ENCODE measurements around the gene GRK4. TPM values are rescaled to one million over a fixed set of nuclear protein-coding genes. Genes with fewer than 3 reads are reported as not detected.

Gene GRK4
- total RNA-seq, 3 donors from 2014 or later = 0.87 to 8.9 (median 3.9) TPM

DNA sequence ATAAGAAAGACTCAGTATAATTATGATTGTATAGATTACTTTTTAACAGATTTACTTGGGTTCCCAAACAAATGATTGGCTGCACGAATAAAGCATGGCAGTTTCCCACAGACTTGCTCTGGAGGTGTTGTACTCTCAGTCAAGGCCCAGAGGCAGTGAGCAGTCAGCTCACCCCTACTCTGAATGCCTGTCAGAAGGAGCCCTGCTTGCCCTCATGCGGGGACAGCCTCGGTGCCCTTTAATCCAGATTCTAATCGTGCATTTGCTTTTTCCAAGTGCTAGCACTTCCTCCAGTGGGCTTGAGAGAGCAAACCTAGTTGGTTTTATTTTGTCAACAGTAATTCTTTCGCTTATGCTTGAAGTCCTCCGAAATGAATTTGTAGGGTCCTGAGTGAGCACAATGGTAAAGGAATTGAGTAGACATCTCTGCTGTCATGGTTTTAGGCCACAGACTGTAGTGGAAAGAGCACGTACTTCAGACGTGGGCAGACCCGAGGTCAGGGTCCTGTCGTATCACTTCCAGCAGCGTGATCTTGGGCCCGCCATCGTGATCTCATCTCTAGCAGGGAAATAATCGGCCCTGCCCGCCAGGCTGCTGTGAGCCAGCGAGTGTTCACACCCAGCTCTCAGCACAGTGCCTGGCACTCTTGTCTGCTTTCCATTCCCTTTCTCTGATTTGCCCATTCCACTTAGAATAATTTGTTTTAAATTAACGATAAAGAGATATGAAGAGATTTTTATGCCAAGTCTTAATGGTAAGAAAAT lies 48.3 kb downstream of the GRK4 start:
- TF ChIP-seq, protein P1, sequence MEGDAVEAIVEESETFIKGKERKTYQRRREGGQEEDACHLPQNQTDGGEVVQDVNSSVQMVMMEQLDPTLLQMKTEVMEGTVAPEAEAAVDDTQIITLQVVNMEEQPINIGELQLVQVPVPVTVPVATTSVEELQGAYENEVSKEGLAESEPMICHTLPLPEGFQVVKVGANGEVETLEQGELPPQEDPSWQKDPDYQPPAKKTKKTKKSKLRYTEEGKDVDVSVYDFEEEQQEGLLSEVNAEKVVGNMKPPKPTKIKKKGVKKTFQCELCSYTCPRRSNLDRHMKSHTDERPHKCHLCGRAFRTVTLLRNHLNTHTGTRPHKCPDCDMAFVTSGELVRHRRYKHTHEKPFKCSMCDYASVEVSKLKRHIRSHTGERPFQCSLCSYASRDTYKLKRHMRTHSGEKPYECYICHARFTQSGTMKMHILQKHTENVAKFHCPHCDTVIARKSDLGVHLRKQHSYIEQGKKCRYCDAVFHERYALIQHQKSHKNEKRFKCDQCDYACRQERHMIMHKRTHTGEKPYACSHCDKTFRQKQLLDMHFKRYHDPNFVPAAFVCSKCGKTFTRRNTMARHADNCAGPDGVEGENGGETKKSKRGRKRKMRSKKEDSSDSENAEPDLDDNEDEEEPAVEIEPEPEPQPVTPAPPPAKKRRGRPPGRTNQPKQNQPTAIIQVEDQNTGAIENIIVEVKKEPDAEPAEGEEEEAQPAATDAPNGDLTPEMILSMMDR (IDR thresholded peaks at IDR 0.05) = no peak
- no peak for ATAC-seq
- Histone ChIP-seq H3K36me3 (ENCODE audit: low read depth) (no peaks in the 10 kb centered on the region), H3K4me3 (no peak overlapping the region), H3K4me1 (ENCODE audit: low read depth) (no peaks in the 10 kb centered on the region), H3K9me3 (no peaks in the 10 kb centered on the region)
- intact Hi-C loops (cut with DNase I, micrococcal nuclease) = no loop called here
- no peak for DNase-seq

DNA sequence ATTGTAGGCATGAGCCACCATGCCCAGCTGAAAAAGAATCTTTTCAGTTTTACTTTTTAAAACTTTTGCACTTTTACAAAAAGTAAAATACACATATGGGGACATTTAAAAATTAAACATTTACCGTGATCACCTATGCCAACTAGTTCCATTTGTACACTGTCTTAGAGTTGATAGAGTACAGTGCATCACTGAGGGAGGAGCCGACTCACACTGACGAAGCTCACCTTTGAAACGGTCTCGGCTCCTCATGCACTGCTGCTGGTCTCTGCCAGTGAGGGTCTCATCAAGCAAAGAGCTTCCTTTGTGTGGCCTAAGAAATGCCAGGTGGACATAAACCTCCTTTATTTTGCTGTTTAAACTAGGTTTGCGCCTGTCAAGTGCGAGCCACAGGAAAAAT lies 50.0 kb downstream of the GRK4 start:
- H3K36me3 ChIP-seq (ENCODE audit: low read depth) = no peaks in the 10 kb centered on the region
- DNase-seq (no peak), ATAC-seq (no peak)
- no peaks in the 10 kb centered on the region for H3K9me3 ChIP-seq
- TF ChIP-seq, protein P1 (IDR thresholded peaks at IDR 0.05) = no peak
- intact Hi-C loops (cut with DNase I, micrococcal nuclease) = no loop called here
- H3K4me3 ChIP-seq = no peak overlapping the region
- H3K4me1 ChIP-seq (ENCODE audit: low read depth) = no peaks in the 10 kb centered on the region

DNA sequence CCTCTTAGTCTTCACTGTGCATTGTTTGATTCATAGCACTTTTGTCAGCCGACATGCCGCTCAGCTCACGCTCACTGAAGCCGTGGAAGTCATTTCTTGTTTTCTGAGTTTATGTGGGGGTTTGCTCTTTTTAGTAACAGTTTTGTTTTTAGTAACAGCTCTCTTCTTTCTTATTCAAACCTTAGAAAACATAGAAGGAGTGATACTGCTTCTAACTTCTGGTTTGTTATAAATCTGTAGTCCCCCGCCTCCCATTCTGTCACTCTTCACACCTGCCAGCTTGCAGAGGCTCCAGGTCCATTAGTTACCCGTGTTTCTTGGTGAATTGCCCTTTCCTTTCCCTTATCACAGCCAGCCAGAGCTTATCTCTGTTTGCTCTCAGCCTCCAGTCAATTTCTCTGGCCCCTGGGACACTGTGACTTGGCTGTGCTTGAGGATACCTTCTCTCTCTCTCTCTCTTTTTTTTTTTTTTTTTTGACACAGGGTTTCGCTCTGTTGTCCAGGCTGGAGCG lies 50.5 kb downstream of the GRK4 start:
- DNase-seq = no peak
- intact Hi-C loops (cut with DNase I, micrococcal nuclease) = no loop called here

DNA sequence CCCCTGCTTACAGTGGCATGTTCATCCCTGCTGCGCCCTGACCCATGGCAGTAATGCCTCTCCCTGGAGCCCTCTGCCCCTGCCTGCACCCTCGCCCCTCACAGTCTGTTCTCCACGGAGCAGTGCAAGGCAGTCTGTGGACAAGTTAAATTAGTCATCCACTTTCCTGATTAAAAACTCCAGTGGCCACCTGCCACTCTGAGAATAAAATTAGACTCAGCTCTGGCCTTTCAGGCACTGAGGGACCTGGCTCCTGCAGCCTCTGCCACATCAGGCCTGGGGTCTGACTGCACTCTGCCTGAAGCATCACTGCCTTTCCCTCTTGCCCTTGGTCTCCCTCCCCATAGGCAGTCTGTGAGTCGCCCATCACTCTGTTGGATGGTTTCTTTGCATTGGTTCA lies 53.6 kb downstream of the GRK4 start:
- intact Hi-C loops (cut with DNase I, micrococcal nuclease) = no loop called here
- H3K36me3 ChIP-seq (ENCODE audit: low read depth) = no peaks in the 10 kb centered on the region
- H3K4me3 ChIP-seq = no peak overlapping the region
- ATAC-seq (no peak), DNase-seq (no peak)
- no peaks in the 10 kb centered on the region for H3K4me1 ChIP-seq (ENCODE audit: low read depth)
- TF ChIP-seq, protein P1 (IDR thresholded peaks at IDR 0.05) = no peak
- H3K9me3 ChIP-seq = no peaks in the 10 kb centered on the region

More for the DNA sequence above, 50.5 kb downstream of the GRK4 start:
- H3K9me3 ChIP-seq = no peaks in the 10 kb centered on the region
- H3K36me3 ChIP-seq (ENCODE audit: low read depth) = no peaks in the 10 kb centered on the region
- no peaks in the 10 kb centered on the region for H3K4me1 ChIP-seq (ENCODE audit: low read depth)
- no peak overlapping the region for H3K4me3 ChIP-seq
- peak; percentile 83 for ATAC-seq
- TF ChIP-seq, protein P1 (IDR thresholded peaks at IDR 0.05) = no peak

DNA sequence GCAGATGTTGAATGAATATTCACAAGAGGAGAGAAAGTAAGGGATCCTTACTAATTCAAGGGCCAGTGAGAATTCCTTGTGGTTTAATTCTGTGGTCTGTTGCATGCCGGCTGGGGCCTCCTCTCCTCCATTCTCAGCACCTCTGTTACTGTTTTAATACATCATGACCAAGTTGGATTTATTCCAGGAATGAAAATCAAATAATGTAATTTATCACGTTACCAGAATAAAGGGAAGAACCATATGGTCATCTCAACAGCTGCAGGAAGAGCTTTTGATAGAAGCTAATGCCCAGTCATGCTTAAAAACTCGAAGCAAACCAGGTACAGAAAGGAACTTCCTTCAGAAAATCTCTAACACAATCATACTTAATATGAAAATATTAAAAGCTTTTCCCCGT lies 54.1 kb downstream of the GRK4 start:
- Histone ChIP-seq H3K9me3 (no peaks in the 10 kb centered on the region), H3K36me3 (ENCODE audit: low read depth) (no peaks in the 10 kb centered on the region), H3K4me3 (no peak overlapping the region), H3K4me1 (ENCODE audit: low read depth) (no peaks in the 10 kb centered on the region)
- ATAC-seq = no peak
- TF ChIP-seq, protein P1 (IDR thresholded peaks at IDR 0.05) = no peak
- intact Hi-C loops (cut with DNase I, micrococcal nuclease) = no loop called here
- no peak for DNase-seq
